Karpas-422 (cell line): ENCODE measurements around the gene PIP4K2A. TPM values are rescaled to one million over a fixed set of nuclear protein-coding genes. Genes with fewer than 3 reads are reported as not detected.
A peak's percentile ranks its signal among the peaks of the same experiment; 100 is the strongest.

Experiments used
- DNase-seq: peaks from one replicate; pipeline ENCODE4 v3.0.0-alpha.2; 2015
- H2AFZ ChIP-seq: fragments of 200-600 bp; sonication (generic); 2 replicates; pipeline ENCODE4 v1.6.1; 2014; ENCODE audit warnings: antibody characterized with exemption, low read length, mixed read lengths
- H3K27ac ChIP-seq: fragments of 200-600 bp; sonication (generic); 2 replicates; pipeline ENCODE4 v1.5.1; 2014; ENCODE audit warnings: mild to moderate bottlenecking, low read length, moderate library complexity
- H3K27me3 ChIP-seq: fragments of 200-600 bp; sonication (generic); 2 replicates; pipeline ENCODE4 v1.6.1; 2014; ENCODE audit warnings: low read length, mixed read lengths
- H3K36me3 ChIP-seq: fragments of 200-600 bp; sonication (generic); 2 replicates; pipeline ENCODE4 v1.6.1; 2014; ENCODE audit warnings: low read length, mixed read lengths; ENCODE audit not compliant: insufficient read depth
- H3K4me1 ChIP-seq: fragments of 200-600 bp; sonication (generic); 2 replicates; pipeline ENCODE4 v1.6.1; 2014; ENCODE audit warnings: mild to moderate bottlenecking, low read length, mixed read lengths
- H3K4me2 ChIP-seq: fragments of 200-600 bp; sonication (generic); 2 replicates; pipeline ENCODE4 v1.6.1; 2014; ENCODE audit warnings: low read length, low read depth, mild to moderate bottlenecking; ENCODE audit not compliant: poor library complexity, severe bottlenecking
- H3K4me3 ChIP-seq: fragments of 200-600 bp; sonication (generic); 2 replicates; pipeline ENCODE4 v1.5.1; 2014; ENCODE audit warnings: mild to moderate bottlenecking, antibody characterized with exemption, low read length, mixed read lengths
- H3K79me2 ChIP-seq: fragments of 200-600 bp; sonication (generic); 2 replicates; pipeline ENCODE4 v1.6.1; 2014; ENCODE audit warnings: mild to moderate bottlenecking, low read length, mixed read lengths
- H3K9ac ChIP-seq: fragments of 200-600 bp; sonication (generic); 2 replicates; pipeline ENCODE4 v1.6.0; 2014; ENCODE audit warnings: low read length
- H3K9me2 ChIP-seq: fragments of 200-600 bp; sonication (generic), shearing (Covaris generic); replicated peaks from 2 replicates; pipeline ENCODE4 v1.6.0; 2014; ENCODE audit warnings: mild to moderate bottlenecking, low read length, moderate library complexity; ENCODE audit not compliant: insufficient read depth
- H3K9me3 ChIP-seq: fragments of 300-700, 200-600 bp; sonication (generic); 2 replicates; pipeline ENCODE4 v1.6.1; 2014; ENCODE audit warnings: low read length, mixed read lengths
- H4K20me1 ChIP-seq: fragments of 200-600 bp; sonication (generic); 2 replicates; pipeline ENCODE4 v1.6.1; 2014; ENCODE audit warnings: mild to moderate bottlenecking, antibody characterized with exemption, low read length, low read depth; ENCODE audit not compliant: insufficient read depth
- total RNA-seq: library from RNA; depleted of rRNA; stranded (reverse); fragments of >200 nt; shearing (Covaris generic); gene quantifications from 2 replicates; pipeline ENCODE4 v1.2.3, GENCODE V29; 2014; ENCODE audit warnings: low replicate concordance

PIP4K2A gene
- total RNA-seq, 1 experiment from 2014 or later: 32.6 TPM

DNA sequence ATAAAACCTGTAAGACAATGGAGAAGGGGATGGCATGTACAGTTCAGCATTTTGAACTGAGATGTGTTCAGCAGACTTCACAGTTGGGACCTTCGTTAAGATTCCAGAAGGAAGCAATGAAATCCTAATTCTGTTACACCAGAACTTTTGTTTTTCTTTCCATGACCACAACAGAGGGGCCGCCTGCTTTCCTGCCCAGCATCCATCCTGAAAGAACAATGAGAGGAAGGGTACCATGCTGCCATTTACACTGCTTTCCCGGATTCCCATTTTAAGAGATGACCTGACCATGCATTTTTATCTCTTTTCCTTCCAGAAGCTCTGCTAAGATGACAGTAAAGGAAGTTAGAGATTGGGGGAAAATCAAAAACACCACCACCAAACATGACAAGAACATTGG, 92.7 kb downstream of the PIP4K2A start:
- Histone ChIP-seq H2AFZ (no peak overlapping the region), H3K9me2 (no peaks in the 10 kb centered on the region), H3K4me1 (peaks cover 12% of the 10 kb centered on the region), H3K36me3 (no peaks in the 10 kb centered on the region), H3K27ac (no peak overlapping the region), H3K4me2 (no peak overlapping the region), H3K9me3 (no peaks in the 10 kb centered on the region), H3K27me3 (no peaks in the 10 kb centered on the region), H3K9ac (no peak overlapping the region), H3K4me3 (no peak overlapping the region), H3K79me2 (no peaks in the 10 kb centered on the region), H4K20me1 (peaks cover 68% of the 10 kb centered on the region)
- DNase-seq: no peak

DNA sequence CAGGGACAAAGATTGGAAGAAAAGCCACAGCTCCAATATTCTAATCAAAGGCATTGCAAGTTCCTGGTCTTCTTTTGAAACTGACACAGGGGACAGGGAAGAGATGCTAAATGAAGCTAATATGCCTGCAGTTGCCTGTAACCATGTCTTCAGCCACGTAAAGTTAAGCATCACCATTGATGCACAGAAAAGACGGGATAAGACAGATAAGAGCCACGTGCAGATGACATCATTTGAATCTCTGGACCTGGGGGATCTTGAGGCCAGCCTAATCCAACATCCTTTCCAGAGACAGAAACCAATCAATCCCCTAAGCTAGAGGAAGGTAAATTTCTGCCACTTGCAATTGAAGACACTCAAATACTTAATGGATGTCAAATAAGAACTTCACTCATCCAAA, 93.4 kb downstream of the PIP4K2A start:
- no peaks in the 10 kb centered on the region for H3K27me3 ChIP-seq

GRCh38 chr10:22620140-22620857, 94.1 kb downstream of the PIP4K2A start:
- no peak for DNase-seq
- H3K4me1 ChIP-seq: peaks cover 21% of the 10 kb centered on the region
- H2AFZ ChIP-seq: no peak overlapping the region
- H3K27ac ChIP-seq: no peak overlapping the region
- H3K79me2 ChIP-seq: no peaks in the 10 kb centered on the region
- H3K4me3 ChIP-seq: no peak overlapping the region
- H3K4me2 ChIP-seq: no peak overlapping the region
- no peak overlapping the region for H3K9ac ChIP-seq
- no peaks in the 10 kb centered on the region for H3K36me3 ChIP-seq
- H3K9me2 ChIP-seq: no peaks in the 10 kb centered on the region
- no peaks in the 10 kb centered on the region for H3K9me3 ChIP-seq
- peaks cover 63% of the 10 kb centered on the region for H4K20me1 ChIP-seq
- no peaks in the 10 kb centered on the region for H3K27me3 ChIP-seq

More for the DNA sequence above, 93.4 kb downstream of the PIP4K2A start:
- H3K9me3 ChIP-seq: no peaks in the 10 kb centered on the region
- H4K20me1 ChIP-seq: peaks cover 65% of the 10 kb centered on the region
- DNase-seq: no peak
- no peak overlapping the region for H3K4me3 ChIP-seq
- H2AFZ ChIP-seq: no peak overlapping the region
- H3K9me2 ChIP-seq: no peaks in the 10 kb centered on the region
- peaks cover 15% of the 10 kb centered on the region for H3K4me1 ChIP-seq
- no peak overlapping the region for H3K27ac ChIP-seq
- no peak overlapping the region for H3K4me2 ChIP-seq
- no peaks in the 10 kb centered on the region for H3K79me2 ChIP-seq
- no peak overlapping the region for H3K9ac ChIP-seq
- H3K36me3 ChIP-seq: no peaks in the 10 kb centered on the region

DNA sequence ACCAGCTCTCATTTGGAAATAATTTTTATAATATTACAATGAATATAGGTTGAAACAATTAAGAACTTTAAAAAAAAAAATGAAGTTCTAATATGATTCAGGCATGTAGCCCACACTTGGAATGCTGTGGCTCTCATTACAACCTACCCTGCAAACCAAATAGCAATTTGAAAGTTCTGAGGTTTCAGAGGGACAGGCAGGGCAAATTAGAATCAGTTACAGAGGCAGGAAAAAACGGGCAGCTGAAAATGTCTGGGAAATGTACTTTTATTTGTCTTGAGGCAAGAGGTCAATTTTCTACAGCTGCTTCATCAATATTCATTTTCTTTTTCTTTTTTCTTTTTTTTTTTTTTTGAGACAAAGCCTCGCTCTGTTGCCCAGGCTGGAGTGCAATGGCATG, 95.3 kb downstream of the PIP4K2A start:
- H3K9me2 ChIP-seq: no peaks in the 10 kb centered on the region
- H3K4me2 ChIP-seq: no peak overlapping the region
- no peaks in the 10 kb centered on the region for H3K36me3 ChIP-seq
- H4K20me1 ChIP-seq: peaks cover 55% of the 10 kb centered on the region
- peaks cover 23% of the 10 kb centered on the region for H3K4me1 ChIP-seq
- no peak for DNase-seq
- no peaks in the 10 kb centered on the region for H3K27me3 ChIP-seq
- H2AFZ ChIP-seq: no peak overlapping the region
- H3K27ac ChIP-seq: no peak overlapping the region
- H3K9ac ChIP-seq: no peak overlapping the region
- H3K4me3 ChIP-seq: no peak overlapping the region
- H3K9me3 ChIP-seq: no peaks in the 10 kb centered on the region
- H3K79me2 ChIP-seq: no peaks in the 10 kb centered on the region

DNA sequence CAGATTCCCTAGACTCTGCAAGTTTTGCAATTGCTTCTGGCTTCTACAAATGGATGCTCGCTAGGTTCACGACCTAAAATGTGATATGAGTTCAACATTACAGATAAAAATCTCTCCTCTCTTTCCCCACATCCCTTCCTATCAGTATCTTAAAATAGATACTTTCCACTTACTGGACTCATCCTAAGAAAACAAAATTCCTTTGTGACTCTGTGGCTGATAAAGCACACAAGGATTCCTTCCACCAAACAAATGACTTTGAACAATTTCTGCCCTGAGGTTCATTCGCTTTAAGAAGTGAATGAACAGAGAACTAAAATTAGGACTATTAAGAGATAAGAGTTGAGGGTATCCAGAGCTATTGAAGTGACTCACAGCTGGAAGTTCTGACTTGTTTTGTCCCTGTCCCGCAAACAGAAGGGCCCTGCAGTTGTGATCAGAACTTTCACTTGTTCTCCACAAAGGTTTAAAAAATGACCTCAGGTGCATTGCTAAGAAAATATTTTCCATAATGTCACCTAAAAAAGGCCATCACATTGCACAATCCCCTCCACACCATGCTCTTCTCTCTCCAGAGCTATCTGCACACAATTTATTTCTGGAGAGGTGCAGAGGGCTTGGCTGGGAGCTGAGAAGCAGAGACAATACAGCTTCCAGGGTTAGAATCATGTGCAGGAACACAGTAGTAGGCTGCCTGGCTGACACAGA, 96.1 kb downstream of the PIP4K2A start:
- peaks cover 49% of the 10 kb centered on the region for H4K20me1 ChIP-seq
- H3K4me1 ChIP-seq: peaks cover 23% of the 10 kb centered on the region
- no peaks in the 10 kb centered on the region for H3K36me3 ChIP-seq
- no peak overlapping the region for H2AFZ ChIP-seq
- no peak overlapping the region for H3K4me3 ChIP-seq
- DNase-seq: no peak
- no peaks in the 10 kb centered on the region for H3K27me3 ChIP-seq
- no peaks in the 10 kb centered on the region for H3K79me2 ChIP-seq
- H3K4me2 ChIP-seq: no peak overlapping the region
- H3K9me2 ChIP-seq: no peaks in the 10 kb centered on the region
- H3K9ac ChIP-seq: no peak overlapping the region
- no peak overlapping the region for H3K27ac ChIP-seq
- no peaks in the 10 kb centered on the region for H3K9me3 ChIP-seq

- Histone ChIP-seq H3K9ac (no peak overlapping the region), H3K79me2 (no peaks in the 10 kb centered on the region), H3K4me3 (no peak overlapping the region), H3K4me1 (peaks cover 23% of the 10 kb centered on the region), H3K9me3 (no peaks in the 10 kb centered on the region), H3K4me2 (no peak overlapping the region), H3K9me2 (no peaks in the 10 kb centered on the region), H4K20me1 (peaks cover 44% of the 10 kb centered on the region), H3K27ac (no peak overlapping the region), H2AFZ (no peak overlapping the region), H3K36me3 (no peaks in the 10 kb centered on the region), H3K27me3 (no peaks in the 10 kb centered on the region)
- DNase-seq: peak; percentile 50
These were observed 96.9 kb downstream of the PIP4K2A start for GRCh38 chr10:22617516-22617915.

GRCh38 chr10:22617051-22617450, 97.3 kb downstream of the PIP4K2A start:
- Histone ChIP-seq H3K4me3 (no peak overlapping the region), H3K9me3 (no peaks in the 10 kb centered on the region), H3K27ac (no peak overlapping the region), H3K9me2 (no peaks in the 10 kb centered on the region), H3K27me3 (no peaks in the 10 kb centered on the region), H2AFZ (no peak overlapping the region), H3K4me2 (no peak overlapping the region), H3K9ac (no peak overlapping the region), H3K4me1 (peaks cover 23% of the 10 kb centered on the region), H3K79me2 (no peaks in the 10 kb centered on the region), H4K20me1 (peaks cover 39% of the 10 kb centered on the region), H3K36me3 (no peaks in the 10 kb centered on the region)
- DNase-seq: no peak

DNA sequence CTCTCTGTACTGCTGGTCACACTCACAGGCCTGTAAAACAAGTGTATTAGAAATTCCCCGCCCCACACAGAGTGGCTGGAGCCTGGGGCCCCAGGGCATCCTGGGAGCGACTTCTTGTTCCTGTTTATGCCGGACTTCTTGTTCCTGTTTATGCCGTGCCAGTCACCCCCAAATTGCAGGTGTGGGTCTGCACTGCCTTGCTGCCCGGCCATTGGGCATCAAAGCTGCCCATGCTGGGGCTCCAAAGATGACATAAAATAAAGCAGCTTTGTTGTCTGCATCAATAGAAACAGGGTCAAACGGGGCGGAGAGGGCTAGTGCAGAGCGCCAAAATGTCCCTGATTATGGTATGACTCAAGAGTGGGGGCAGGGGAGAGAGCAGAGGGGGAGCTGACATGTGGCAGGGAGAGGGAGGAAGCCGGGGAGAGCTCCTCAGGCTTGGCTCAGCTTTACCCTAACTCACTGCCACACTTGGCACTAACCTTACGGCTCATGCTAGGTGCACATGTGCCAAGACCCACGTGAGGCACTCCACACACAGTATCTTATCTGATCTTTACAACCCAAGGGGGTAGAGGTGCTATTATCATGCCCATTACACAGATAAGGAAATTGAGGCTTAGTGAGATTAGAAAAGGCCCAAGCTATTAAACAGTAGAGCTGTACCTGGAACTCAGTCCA, 98.4 kb downstream of the PIP4K2A start:
- Histone ChIP-seq H2AFZ (peak overlapping the region; percentile 7), H3K79me2 (no peaks in the 10 kb centered on the region)

More for the DNA sequence above, 98.4 kb downstream of the PIP4K2A start:
- Histone ChIP-seq H3K9ac (peak overlapping the region; percentile 16), H3K4me3 (peak overlapping the region; percentile 57; the same call in 1 of the 2 replicates), H3K4me1 (peaks cover 23% of the 10 kb centered on the region), H3K36me3 (no peaks in the 10 kb centered on the region), H3K9me3 (no peaks in the 10 kb centered on the region), H3K27me3 (no peaks in the 10 kb centered on the region), H3K9me2 (no peaks in the 10 kb centered on the region), H4K20me1 (peaks cover 28% of the 10 kb centered on the region), H3K27ac (no peak overlapping the region), H3K4me2 (peak overlapping the region; percentile 60)
- DNase-seq: peak; percentile 49
